ENCODE measurements around the gene MYL6.

- TF ChIP-seq ZNF518A (tag by site-specific recombination; conservative IDR thresholded peaks at IDR 0.05; ENCODE audit: low read depth) (no peak), ZNF777 (tag by site-specific recombination; IDR thresholded peaks at IDR 0.05; ENCODE audit: borderline replicate concordance) (no peak), CTCF (tag by site-specific recombination; IDR thresholded peaks at IDR 0.05) (no peak), ZBTB8A (tag by site-specific recombination; IDR thresholded peaks at IDR 0.05) (no peak), TCF7L2 (IDR thresholded peaks at IDR 0.05; ENCODE audit: borderline replicate concordance, low read depth, low read length) (no peak), ZNF239 (tag by site-specific recombination; IDR thresholded peaks at IDR 0.05) (no peak), ZNF558 (tag by site-specific recombination; IDR thresholded peaks at IDR 0.05) (no peak), PBX3 (CRISPR knock-in tag; IDR thresholded peaks at IDR 0.05) (no peak), ZNF768 (tag by site-specific recombination; IDR thresholded peaks at IDR 0.05) (no peak), ZNF10 (tag by site-specific recombination; IDR thresholded peaks at IDR 0.05) (no peak), ZNF274 (IDR thresholded peaks at IDR 0.05; ENCODE audit: low read length) (no peak), ZNF274 (tag by site-specific recombination; IDR thresholded peaks at IDR 0.05; ENCODE audit: borderline replicate concordance) (no peak)
Measured at GRCh38 chr12:56150563-56150962, 7.6 kb upstream of the MYL6 start.
